Epithelial cell of prostate (primary cell): ENCODE results near the gene PSMD5.

ENCODE experiments used
- DNase-seq: peaks from one replicate; pipeline ENCODE4 v3.0.0-alpha.2; 2011; ENCODE audit warnings: low read depth, low spot score
- H3K27ac ChIP-seq: fragments of 450-650 bp; 2 replicates; pipeline ENCODE4 v1.5.1; 2017; ENCODE audit warnings: mild to moderate bottlenecking

The PSMD5 gene

GRCh38 chr9:120859361-120859760 is 16.6 kb upstream of the PSMD5 start:
- no peak overlapping the region for H3K27ac ChIP-seq
- no peak for DNase-seq

- H3K27ac ChIP-seq = no peak overlapping the region
- DNase-seq = no peak
Observed at GRCh38 chr9:120857902-120858301, 15.2 kb upstream of the PSMD5 start.

GRCh38 chr9:120857481-120857880 is 14.8 kb upstream of the PSMD5 start:
- no peak overlapping the region for H3K27ac ChIP-seq
- DNase-seq = no peak

- DNase-seq = no peak
- no peak overlapping the region for H3K27ac ChIP-seq
Observed at GRCh38 chr9:120856700-120857099, 14.0 kb upstream of the PSMD5 start.

- no peak for DNase-seq
- H3K27ac ChIP-seq = no peak overlapping the region
Observed at GRCh38 chr9:120855827-120856670, 13.3 kb upstream of the PSMD5 start.

- H3K27ac ChIP-seq = no peak overlapping the region
- no peak for DNase-seq
Observed at GRCh38 chr9:120854596-120855327, 12.0 kb upstream of the PSMD5 start.

GRCh38 chr9:120853198-120853597 is 10.5 kb upstream of the PSMD5 start:
- no peak overlapping the region for H3K27ac ChIP-seq
- no peak for DNase-seq

GRCh38 chr9:120852240-120853010 is 9.7 kb upstream of the PSMD5 start:
- DNase-seq = no peak
- H3K27ac ChIP-seq = no peak overlapping the region

GRCh38 chr9:120851449-120851848 is 8.7 kb upstream of the PSMD5 start:
- DNase-seq = no peak
- no peak overlapping the region for H3K27ac ChIP-seq

- no peak for DNase-seq
- no peak overlapping the region for H3K27ac ChIP-seq
Observed at GRCh38 chr9:120850315-120850714, 7.6 kb upstream of the PSMD5 start.

GRCh38 chr9:120846906-120847305 is 4.2 kb upstream of the PSMD5 start:
- no peak for DNase-seq
- no peak overlapping the region for H3K27ac ChIP-seq

GRCh38 chr9:120846251-120846889 is 3.6 kb upstream of the PSMD5 start:
- H3K27ac ChIP-seq = no peak overlapping the region
- no peak for DNase-seq

GRCh38 chr9:120845255-120845654 is 2.5 kb upstream of the PSMD5 start:
- DNase-seq = no peak
- H3K27ac ChIP-seq = no peak overlapping the region

GRCh38 chr9:120841930-120842684 is 615 bp downstream of the PSMD5 start:
- DNase-seq = no peak
- H3K27ac ChIP-seq = peak overlapping the region; percentile 93

- H3K27ac ChIP-seq = no peak overlapping the region
- DNase-seq = no peak
Observed at GRCh38 chr9:120839146-120839545, 3.6 kb downstream of the PSMD5 start.

- no peak for DNase-seq
Observed at GRCh38 chr9:120837921-120838320, 4.8 kb downstream of the PSMD5 start.

GRCh38 chr9:120833325-120833724 is 9.4 kb downstream of the PSMD5 start:
- no peak for DNase-seq
- peak overlapping the region; percentile 53 for H3K27ac ChIP-seq

More at GRCh38 chr9:120837921-120838320, 4.8 kb downstream of the PSMD5 start:
- H3K27ac ChIP-seq = no peak overlapping the region

GRCh38 chr9:120832807-120833206 is 9.9 kb downstream of the PSMD5 start:
- H3K27ac ChIP-seq = peak overlapping the region; percentile 53
- DNase-seq = no peak

- no peak overlapping the region for H3K27ac ChIP-seq
- DNase-seq = no peak
Observed at GRCh38 chr9:120830865-120831264, 11.9 kb downstream of the PSMD5 start.

GRCh38 chr9:120830151-120830550 is 12.6 kb downstream of the PSMD5 start:
- no peak overlapping the region for H3K27ac ChIP-seq
- no peak for DNase-seq
